K562 (cell line): ENCODE measurements around the gene PTPRB.

Source experiments
- CBX3 ChIP-seq, 2 experiments: IDR thresholded peaks; 1 replicate in 1 of 2; 2 replicates in 1 of 2; pipeline ENCODE4 v1.6.1; 2012; ENCODE audit warnings: inconsistent platforms in 2 of 2, low read length in 2 of 2, borderline replicate concordance in 1 of 2, control low read depth in 1 of 2
- PPARD ChIP-seq: fragments of 250-450 bp; sonication (Bioruptor Pico); IDR thresholded peaks from 2 replicates; pipeline ENCODE4 v1.8.0; 2022; ENCODE audit warnings: inconsistent platforms, mild to moderate bottlenecking, moderate library complexity
- ZNF717 ChIP-seq: fragments of 250-450 bp; sonication (Bioruptor Pico); IDR thresholded peaks from 2 replicates; pipeline ENCODE4 v1.5.0; 2021

GRCh38 chr12:70576341-70577282 lies 60.6 kb downstream of the PTPRB start:
- no peak for TF ChIP-seq CBX3 (IDR thresholded peaks at IDR 0.05; ENCODE audit: borderline replicate concordance in 1 of 2, low read length in 2 of 2)
- no peak for TF ChIP-seq ZNF717
- no peak for TF ChIP-seq PPARD (CRISPR knock-in tag)
